ENCODE results near the gene CBX7. TPM values are rescaled to one million over a fixed set of nuclear protein-coding genes. Genes with fewer than 3 reads are reported as not detected.

CBX7 gene
- total and polyA plus RNA-seq, 2 of the 8 experiments (the other 6 are each of a cell fraction or from before 2014, with no cell fraction given), result 6.9 to 8.7 TPM

- TF ChIP-seq, protein P1, sequence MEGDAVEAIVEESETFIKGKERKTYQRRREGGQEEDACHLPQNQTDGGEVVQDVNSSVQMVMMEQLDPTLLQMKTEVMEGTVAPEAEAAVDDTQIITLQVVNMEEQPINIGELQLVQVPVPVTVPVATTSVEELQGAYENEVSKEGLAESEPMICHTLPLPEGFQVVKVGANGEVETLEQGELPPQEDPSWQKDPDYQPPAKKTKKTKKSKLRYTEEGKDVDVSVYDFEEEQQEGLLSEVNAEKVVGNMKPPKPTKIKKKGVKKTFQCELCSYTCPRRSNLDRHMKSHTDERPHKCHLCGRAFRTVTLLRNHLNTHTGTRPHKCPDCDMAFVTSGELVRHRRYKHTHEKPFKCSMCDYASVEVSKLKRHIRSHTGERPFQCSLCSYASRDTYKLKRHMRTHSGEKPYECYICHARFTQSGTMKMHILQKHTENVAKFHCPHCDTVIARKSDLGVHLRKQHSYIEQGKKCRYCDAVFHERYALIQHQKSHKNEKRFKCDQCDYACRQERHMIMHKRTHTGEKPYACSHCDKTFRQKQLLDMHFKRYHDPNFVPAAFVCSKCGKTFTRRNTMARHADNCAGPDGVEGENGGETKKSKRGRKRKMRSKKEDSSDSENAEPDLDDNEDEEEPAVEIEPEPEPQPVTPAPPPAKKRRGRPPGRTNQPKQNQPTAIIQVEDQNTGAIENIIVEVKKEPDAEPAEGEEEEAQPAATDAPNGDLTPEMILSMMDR (IDR thresholded peaks at IDR 0.05; ENCODE audit: control extremely low read depth in 1 of 3, insufficient read depth in 1 of 3, low read depth in 1 of 3, low read length in 3 of 3), result no peak
- no peak for TF ChIP-seq NRF1 (IDR thresholded peaks at IDR 0.05; ENCODE audit: low read depth, low read length)
- no peak for TF ChIP-seq POU5F1 (IDR thresholded peaks at IDR 0.05; ENCODE audit: low read depth, low read length)
- no peak for TF ChIP-seq RFX5 (IDR thresholded peaks at IDR 0.05; ENCODE audit: borderline replicate concordance, low read depth, low read length)
- no peak for TF ChIP-seq CBX8 (IDR thresholded peaks at IDR 0.05; ENCODE audit: borderline replicate concordance, low read depth, low read length)
- no peak for TF ChIP-seq KDM1A (IDR thresholded peaks at IDR 0.05; ENCODE audit: borderline replicate concordance, low read length)
- no peak for TF ChIP-seq RBBP5 (IDR thresholded peaks at IDR 0.05; ENCODE audit: borderline replicate concordance, low read depth, low read length)
- TF ChIP-seq, protein P2, sequence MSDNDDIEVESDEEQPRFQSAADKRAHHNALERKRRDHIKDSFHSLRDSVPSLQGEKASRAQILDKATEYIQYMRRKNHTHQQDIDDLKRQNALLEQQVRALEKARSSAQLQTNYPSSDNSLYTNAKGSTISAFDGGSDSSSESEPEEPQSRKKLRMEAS (IDR thresholded peaks at IDR 0.05), result no peak
Measured at GRCh38 chr22:39188809-39189208, 36.3 kb upstream of the CBX7 start (continued).
